BJ (cell line): Measurements from ENCODE around the gene TRA2B. TPM values are rescaled to one million over a fixed set of nuclear protein-coding genes. Genes with fewer than 3 reads are reported as not detected.

Experiments used
- CTCF ChIA-PET: fragments of 350-600 bp; formaldehyde crosslinking; extraction: SDS; loops from one replicate; lab custom pipeline; 2021; ENCODE audit warnings: antibody characterized with exemption, inconsistent platforms; lab: Yijun Ruan, JAX
- POLR2A ChIA-PET: fragments of 300-600 bp; sonication (Branson Sonifier 250); formaldehyde crosslinking; extraction: SDS; loops from one replicate; lab custom pipeline; 2021; ENCODE audit warnings: antibody characterized with exemption; lab: Charles Lee
- DNase-seq: peaks from one replicate; pipeline ENCODE4 v3.0.0-alpha.2; 2011; ENCODE audit warnings: low read depth
- H3K27me3 ChIP-seq: 2 replicates; pipeline ENCODE4 v1.6.0; 2011; ENCODE audit warnings: low read length; ENCODE audit not compliant: control insufficient read depth, insufficient read depth
- H3K36me3 ChIP-seq: 2 replicates; pipeline ENCODE4 v1.5.1; 2011; ENCODE audit warnings: low read length; ENCODE audit not compliant: control insufficient read depth, insufficient read depth
- H3K4me3 ChIP-seq: 2 replicates; pipeline ENCODE4 v1.5.1; 2011; ENCODE audit warnings: low read depth, mild to moderate bottlenecking, control low read depth, low read length
- CTCF ChIP-seq: IDR thresholded peaks from 2 replicates; pipeline ENCODE4 v1.5.1; 2011; ENCODE audit warnings: low read depth, mild to moderate bottlenecking, control low read depth, inconsistent platforms, low read length, moderate library complexity; ENCODE audit not compliant: insufficient read depth
- polyA minus RNA-seq: library from RNA; depleted of rRNA, polyadenylated mRNA; stranded (reverse); fragments of >200 nt; gene quantifications from 2 replicates; pipeline ENCODE4 v1.2.3, GENCODE V29; 2011; rRNA and poly(A)+ RNA removed
- polyA plus RNA-seq: library from polyadenylated mRNA; depleted of rRNA; stranded (reverse); fragments of >200 nt; gene quantifications from 2 replicates; pipeline ENCODE4 v1.2.3, GENCODE V29; 2011; rRNA removed

The TRA2B gene
- polyA plus RNA-seq (129 and 163 TPM in 2 replicates), polyA minus RNA-seq (122 and 206 TPM in 2 replicates)

GRCh38 chr3:185937689-185938374 lies at the start of gene TRA2B:
TSS of gene TRA2B (minus strand) at chr3:185938014. CDS start at chr3:185937860, 154 bp downstream.
- CTCF ChIA-PET: interaction anchor here (1.3 kb wide), 2 partner anchors 15 to 278 kb away, joined by 4 to 6 read pairs; no protein-coding TSS in a partner anchor
- H3K4me3 ChIP-seq: peak within 1 kb of the TSS; percentile 74

GRCh38 chr3:185986198-185986777 lies 48.5 kb upstream of the TRA2B start:
- no peak for DNase-seq
- CTCF ChIA-PET: interaction anchor here (1.3 to 2.2 kb wide), 4 partner anchors 8 to 554 kb away, joined by 3 to 12 read pairs (median 9); no protein-coding TSS in a partner anchor
- Histone ChIP-seq H3K36me3 (no peaks in the 10 kb centered on the region), H3K27me3 (peaks cover 5% of the 10 kb centered on the region; the same call in 1 of the 2 replicates), H3K4me3 (no peak overlapping the region)
- no peak for TF ChIP-seq CTCF
- POLR2A ChIA-PET: no interaction called here

More at GRCh38 chr3:185937689-185938374, at the start of gene TRA2B:
- TF ChIP-seq CTCF: peak; percentile 52
- DNase-seq: peak; percentile 85
- Histone ChIP-seq H3K27me3 (no peaks in the 10 kb centered on the region), H3K36me3 (no peaks in the 10 kb centered on the region)
- POLR2A ChIA-PET: interaction anchor here (0.7 kb wide), 1 partner anchor 249 kb away, joined by 3 read pairs; no protein-coding TSS in a partner anchor

GRCh38 chr3:185984203-185984602 lies 46.4 kb upstream of the TRA2B start:
- no peaks in the 10 kb centered on the region for H3K36me3 ChIP-seq
- CTCF ChIA-PET: interaction anchor here (0.6 kb wide), 1 partner anchor 556 kb away, joined by 3 read pairs; no protein-coding TSS in a partner anchor
- DNase-seq: no peak
- TF ChIP-seq CTCF: no peak
- no peak overlapping the region for H3K4me3 ChIP-seq
- POLR2A ChIA-PET: no interaction called here
- peaks cover 3% of the 10 kb centered on the region; the same call in 1 of the 2 replicates for H3K27me3 ChIP-seq

- H3K27me3 ChIP-seq: peaks cover 3% of the 10 kb centered on the region; the same call in 1 of the 2 replicates
- TF ChIP-seq CTCF: peak; percentile 90
- no peak for DNase-seq
- CTCF ChIA-PET: interaction anchor here (0.6 to 2.7 kb wide), 26 partner anchors 9 to 633 kb away, joined by 3 to 25 read pairs (median 4); partner anchors contain the start of gene ETV5
- H3K36me3 ChIP-seq: no peaks in the 10 kb centered on the region
- no peak overlapping the region for H3K4me3 ChIP-seq
- POLR2A ChIA-PET: no interaction called here
Observed at GRCh38 chr3:185983495-185984141, 45.8 kb upstream of the TRA2B start.
